ENCODE measurements around the gene IZUMO1. TPM values are rescaled to one million over a fixed set of nuclear protein-coding genes. Genes with fewer than 3 reads are reported as not detected.

IZUMO1 gene
- polyA plus RNA-seq, 1 donor (not counting 4 experiments of a cell fraction or from before 2014, with no cell fraction given) = 0.63 TPM

GRCh38 chr19:48711106-48711662 is 35.5 kb downstream of the IZUMO1 start:
- peaks cover 24% of the 10 kb centered on the region for H3K4me1 ChIP-seq (ENCODE audit: control insufficient read depth, extremely low read depth, insufficient read depth, low read length)
- no peak overlapping the region for H3K27ac ChIP-seq (ENCODE audit: control insufficient read depth, insufficient read depth, low read length)
- TF ChIP-seq EZH2 (IDR thresholded peaks at IDR 0.05; ENCODE audit: low read length) (no peak), CTCF (optimal IDR thresholded peaks at IDR 0.05 in 1 of 3, IDR thresholded peaks at IDR 0.05 in 1 of 3, conservative IDR thresholded peaks at IDR 0.05 in 1 of 3; ENCODE audit: extremely low read depth in 1 of 3, insufficient read depth in 2 of 3, low read length in 3 of 3) (no peak)
- H3K9me1 ChIP-seq (ENCODE audit: control insufficient read depth, extremely low read depth, insufficient read depth, low read length) = no peaks in the 10 kb centered on the region
- no peak for FAIRE-seq
- no peaks in the 10 kb centered on the region for H3K9me3 ChIP-seq (ENCODE audit: control insufficient read depth, low read depth, low read length)
- no peaks in the 10 kb centered on the region for H3K36me3 ChIP-seq (ENCODE audit: control insufficient read depth in 2 of 2, extremely low read depth in 1 of 2, insufficient read depth in 2 of 2, low read length in 2 of 2)
- dilution Hi-C loops (cut with MboI; ENCODE audit: extremely low pct_ligation_motif_present, low sequenced_read_pairs) = no loop called here
- no peak overlapping the region for H3K4me3 ChIP-seq (ENCODE audit: control insufficient read depth in 2 of 3, extremely low read depth in 1 of 3, insufficient read depth in 2 of 3, low read depth in 1 of 3, low read length in 3 of 3)
- no peaks in the 10 kb centered on the region for H4K20me1 ChIP-seq (ENCODE audit: control insufficient read depth, extremely low read depth, insufficient read depth, low read length)
- no peaks in the 10 kb centered on the region for H3K27me3 ChIP-seq (ENCODE audit: control insufficient read depth, extremely low read depth, insufficient read depth, low read length)
- H2AFZ ChIP-seq (ENCODE audit: control insufficient read depth, low read length) = no peak overlapping the region
- H3K4me2 ChIP-seq (ENCODE audit: control insufficient read depth, extremely low read depth, insufficient read depth, low read depth, low read length) = no peak overlapping the region
- no peak overlapping the region for H3K9ac ChIP-seq (ENCODE audit: control insufficient read depth, extremely low read depth, insufficient read depth, low read length)
- peaks cover 4% of the 10 kb centered on the region for H3K79me2 ChIP-seq (ENCODE audit: control insufficient read depth, insufficient read depth, low read length)
- DNase-seq (ENCODE audit: low read depth, low spot score) = no peak

- no peak for DNase-seq (ENCODE audit: low read depth, low spot score)
- no peaks in the 10 kb centered on the region for H3K9me1 ChIP-seq (ENCODE audit: control insufficient read depth, extremely low read depth, insufficient read depth, low read length)
- H2AFZ ChIP-seq (ENCODE audit: control insufficient read depth, low read length) = no peak overlapping the region
- no peaks in the 10 kb centered on the region for H3K9me3 ChIP-seq (ENCODE audit: control insufficient read depth, low read depth, low read length)
- no peak overlapping the region for H3K9ac ChIP-seq (ENCODE audit: control insufficient read depth, extremely low read depth, insufficient read depth, low read length)
- H4K20me1 ChIP-seq (ENCODE audit: control insufficient read depth, extremely low read depth, insufficient read depth, low read length) = no peaks in the 10 kb centered on the region
- H3K4me1 ChIP-seq (ENCODE audit: control insufficient read depth, extremely low read depth, insufficient read depth, low read length) = peaks cover 5% of the 10 kb centered on the region
- no peak for TF ChIP-seq CTCF (optimal IDR thresholded peaks at IDR 0.05 in 1 of 3, IDR thresholded peaks at IDR 0.05 in 1 of 3, conservative IDR thresholded peaks at IDR 0.05 in 1 of 3; ENCODE audit: extremely low read depth in 1 of 3, insufficient read depth in 2 of 3, low read length in 3 of 3)
- TF ChIP-seq EZH2 (IDR thresholded peaks at IDR 0.05; ENCODE audit: low read length) = no peak
- H3K27me3 ChIP-seq (ENCODE audit: control insufficient read depth, extremely low read depth, insufficient read depth, low read length) = no peaks in the 10 kb centered on the region
- peaks cover 0 to 4% of the 10 kb centered on the region in 2 experiments for H3K36me3 ChIP-seq (ENCODE audit: control insufficient read depth in 2 of 2, extremely low read depth in 1 of 2, insufficient read depth in 2 of 2, low read length in 2 of 2)
- peaks cover 1% of the 10 kb centered on the region for H3K79me2 ChIP-seq (ENCODE audit: control insufficient read depth, insufficient read depth, low read length)
- FAIRE-seq = no peak
- H3K4me3 ChIP-seq (ENCODE audit: control insufficient read depth in 2 of 3, extremely low read depth in 1 of 3, insufficient read depth in 2 of 3, low read depth in 1 of 3, low read length in 3 of 3) = no peak overlapping the region
- dilution Hi-C loops (cut with MboI; ENCODE audit: extremely low pct_ligation_motif_present, low sequenced_read_pairs) = no loop called here
- H3K4me2 ChIP-seq (ENCODE audit: control insufficient read depth, extremely low read depth, insufficient read depth, low read depth, low read length) = no peak overlapping the region
- H3K27ac ChIP-seq (ENCODE audit: control insufficient read depth, insufficient read depth, low read length) = no peak overlapping the region
Observed at GRCh38 chr19:48708471-48708870, 38.2 kb downstream of the IZUMO1 start.
